KMS-11 (cell line): ENCODE measurements around the gene TTLL11.

Experiments
- H2AFZ ChIP-seq: fragments of 200-600 bp; sonication (generic); 2 replicates; pipeline ENCODE4 v1.6.1; 2016; ENCODE audit warnings: antibody characterized with exemption, mixed run types, low read depth
- H3K27ac ChIP-seq: fragments of 200-600 bp; sonication (generic); 2 replicates; pipeline ENCODE4 v1.6.1; 2016; ENCODE audit warnings: mild to moderate bottlenecking, mixed run types
- H3K27me3 ChIP-seq: fragments of 200-600 bp; sonication (generic); 2 replicates; pipeline ENCODE4 v1.6.1; 2017; ENCODE audit warnings: mild to moderate bottlenecking, low read depth, mixed run types, moderate library complexity; ENCODE audit not compliant: insufficient read depth
- H3K36me3 ChIP-seq: fragments of 200-600 bp; sonication (generic); 2 replicates; pipeline ENCODE4 v1.6.1; 2017; ENCODE audit warnings: mild to moderate bottlenecking, mixed run types; ENCODE audit not compliant: insufficient read depth
- H3K4me1 ChIP-seq: fragments of 200-600 bp; sonication (generic); 2 replicates; pipeline ENCODE4 v1.6.1; 2016; ENCODE audit warnings: mild to moderate bottlenecking, low read depth, mixed run types; ENCODE audit not compliant: poor library complexity, severe bottlenecking
- H3K4me2 ChIP-seq: fragments of 200-600 bp; sonication (generic); 2 replicates; pipeline ENCODE4 v1.7.0; 2016; ENCODE audit warnings: mild to moderate bottlenecking, mixed run types
- H3K4me3 ChIP-seq: fragments of 200-600 bp; sonication (generic); IDR thresholded peaks from 2 replicates; pipeline ENCODE4 v1.6.1; 2017; ENCODE audit warnings: low read depth, low read length, mixed read lengths; ENCODE audit not compliant: insufficient read depth
- H3K79me2 ChIP-seq: fragments of 200-600 bp; sonication (generic); 2 replicates; pipeline ENCODE4 v1.6.1; 2016; ENCODE audit warnings: low read depth, mixed run types; ENCODE audit not compliant: insufficient read depth
- H3K9ac ChIP-seq: fragments of 200-600 bp; sonication (generic); 2 replicates; pipeline ENCODE4 v1.6.1; 2016; ENCODE audit warnings: mild to moderate bottlenecking, mixed run types
- H4K20me1 ChIP-seq: fragments of 200-600 bp; sonication (generic); 2 replicates; pipeline ENCODE4 v1.6.1; 2016; ENCODE audit warnings: mild to moderate bottlenecking, mixed run types; ENCODE audit not compliant: insufficient read depth
- TF ChIP-seq, protein P1 (sequence below): fragments of 200-600 bp; sonication (generic); conservative IDR thresholded peaks from 2 replicates; pipeline ENCODE4 v1.6.1; 2017; ENCODE audit warnings: low read depth, mild to moderate bottlenecking, antibody characterized with exemption, low read length, moderate library complexity, mixed read lengths

The TTLL11 gene

DNA sequence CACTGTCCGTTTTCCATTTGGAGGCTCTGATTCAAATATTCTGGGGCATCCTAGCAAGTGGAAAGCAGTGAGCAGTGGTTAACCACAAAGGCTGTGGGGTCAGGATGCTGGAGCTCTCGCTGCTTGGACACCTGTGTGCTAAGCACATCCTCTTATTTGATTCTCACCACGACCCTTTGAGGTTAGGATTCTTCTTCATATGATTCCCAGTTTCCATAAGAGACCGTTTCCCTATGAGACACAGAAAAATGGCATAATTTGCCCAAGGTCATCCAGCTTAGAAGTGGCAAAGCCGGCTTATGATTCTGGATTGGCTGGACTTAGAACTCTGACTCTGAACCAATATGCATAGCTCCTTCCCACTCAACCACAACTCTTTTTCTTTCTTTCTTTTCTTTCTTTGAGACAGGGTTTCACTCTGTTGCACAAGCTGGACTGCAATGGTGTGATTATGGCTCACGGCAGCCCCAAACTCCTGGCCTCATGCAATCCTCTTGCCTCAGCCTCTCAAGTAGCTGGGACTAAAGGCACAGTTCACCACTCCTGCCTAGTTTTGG, 207.7 kb downstream of the TTLL11 start:
- no peak overlapping the region for H3K4me2 ChIP-seq

DNA sequence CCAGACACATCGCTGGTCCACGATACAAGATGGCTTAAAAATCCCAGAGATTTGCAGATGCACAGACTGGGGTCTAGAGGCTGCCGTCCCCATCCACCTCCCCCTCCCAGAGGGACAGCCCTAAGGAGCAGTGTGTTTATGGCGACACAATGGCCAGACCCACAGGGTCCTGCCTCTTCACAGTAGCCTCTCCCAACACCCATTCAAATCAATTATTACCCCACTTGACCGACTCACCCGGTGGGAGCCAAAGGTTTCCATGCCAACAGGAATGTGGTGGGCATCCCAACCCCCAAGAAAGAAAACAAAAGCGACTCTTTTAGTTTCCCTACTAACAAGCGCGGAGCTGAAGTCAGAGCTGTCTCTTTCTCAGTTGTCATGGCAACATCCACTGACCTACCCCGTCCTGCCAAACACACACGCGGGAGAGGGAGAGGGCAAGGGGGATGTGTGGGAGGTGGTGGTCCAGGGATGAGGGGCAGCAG, 209.0 kb downstream of the TTLL11 start:
- no peaks in the 10 kb centered on the region for H3K4me1 ChIP-seq
- H2AFZ ChIP-seq = no peak overlapping the region
- no peaks in the 10 kb centered on the region for H4K20me1 ChIP-seq
- H3K4me3 ChIP-seq = no peak overlapping the region
- no peaks in the 10 kb centered on the region for H3K36me3 ChIP-seq
- H3K79me2 ChIP-seq = no peaks in the 10 kb centered on the region
- no peak overlapping the region for H3K27ac ChIP-seq
- TF ChIP-seq, protein P1, sequence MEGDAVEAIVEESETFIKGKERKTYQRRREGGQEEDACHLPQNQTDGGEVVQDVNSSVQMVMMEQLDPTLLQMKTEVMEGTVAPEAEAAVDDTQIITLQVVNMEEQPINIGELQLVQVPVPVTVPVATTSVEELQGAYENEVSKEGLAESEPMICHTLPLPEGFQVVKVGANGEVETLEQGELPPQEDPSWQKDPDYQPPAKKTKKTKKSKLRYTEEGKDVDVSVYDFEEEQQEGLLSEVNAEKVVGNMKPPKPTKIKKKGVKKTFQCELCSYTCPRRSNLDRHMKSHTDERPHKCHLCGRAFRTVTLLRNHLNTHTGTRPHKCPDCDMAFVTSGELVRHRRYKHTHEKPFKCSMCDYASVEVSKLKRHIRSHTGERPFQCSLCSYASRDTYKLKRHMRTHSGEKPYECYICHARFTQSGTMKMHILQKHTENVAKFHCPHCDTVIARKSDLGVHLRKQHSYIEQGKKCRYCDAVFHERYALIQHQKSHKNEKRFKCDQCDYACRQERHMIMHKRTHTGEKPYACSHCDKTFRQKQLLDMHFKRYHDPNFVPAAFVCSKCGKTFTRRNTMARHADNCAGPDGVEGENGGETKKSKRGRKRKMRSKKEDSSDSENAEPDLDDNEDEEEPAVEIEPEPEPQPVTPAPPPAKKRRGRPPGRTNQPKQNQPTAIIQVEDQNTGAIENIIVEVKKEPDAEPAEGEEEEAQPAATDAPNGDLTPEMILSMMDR = no peak
- H3K27me3 ChIP-seq = no peaks in the 10 kb centered on the region
- no peak overlapping the region for H3K9ac ChIP-seq
- no peak overlapping the region for H3K4me2 ChIP-seq

More for the DNA sequence above, 207.7 kb downstream of the TTLL11 start:
- TF ChIP-seq, protein P1 = no peak
- H3K9ac ChIP-seq = no peak overlapping the region
- no peaks in the 10 kb centered on the region for H4K20me1 ChIP-seq
- H2AFZ ChIP-seq = no peak overlapping the region
- no peaks in the 10 kb centered on the region for H3K79me2 ChIP-seq
- H3K4me1 ChIP-seq = no peaks in the 10 kb centered on the region
- H3K36me3 ChIP-seq = no peaks in the 10 kb centered on the region
- H3K27ac ChIP-seq = no peak overlapping the region
- H3K27me3 ChIP-seq = no peaks in the 10 kb centered on the region
- no peak overlapping the region for H3K4me3 ChIP-seq

GRCh38 chr9:121883281-121884056, 209.6 kb downstream of the TTLL11 start:
- Histone ChIP-seq H3K27me3 (no peaks in the 10 kb centered on the region), H3K9ac (no peak overlapping the region), H3K4me1 (no peaks in the 10 kb centered on the region), H3K36me3 (no peaks in the 10 kb centered on the region), H3K4me3 (no peak overlapping the region), H3K79me2 (no peaks in the 10 kb centered on the region), H4K20me1 (no peaks in the 10 kb centered on the region), H3K4me2 (no peak overlapping the region), H2AFZ (no peak overlapping the region), H3K27ac (no peak overlapping the region)
- TF ChIP-seq, protein P1 = no peak

- Histone ChIP-seq H3K9ac (no peak overlapping the region), H3K27me3 (no peaks in the 10 kb centered on the region), H3K27ac (no peak overlapping the region), H3K4me3 (no peak overlapping the region), H3K79me2 (no peaks in the 10 kb centered on the region), H4K20me1 (no peaks in the 10 kb centered on the region), H2AFZ (no peak overlapping the region), H3K36me3 (no peaks in the 10 kb centered on the region), H3K4me2 (no peak overlapping the region), H3K4me1 (no peaks in the 10 kb centered on the region)
- TF ChIP-seq, protein P1 = no peak
These were observed 211.1 kb downstream of the TTLL11 start for GRCh38 chr9:121881920-121882500.
